IMR-90 (cell line): ENCODE data around the gene RXFP2. TPM values are rescaled to one million over a fixed set of nuclear protein-coding genes. Genes with fewer than 3 reads are reported as not detected.

Source experiments
- ATAC-seq: fragments of 200-7000 bp; cut with Tn5 transposase; 2 replicates; pipeline ENCODE4 v1.9.1; 2020; ENCODE audit warnings: low read depth, mild to moderate bottlenecking, moderate library complexity
- BruUV-seq: library from RNA; stranded (reverse); fragments of 400-500 nt; replicated peaks from 2 replicates; lab custom pipeline; 2021; lab: Mats Ljungman, UMichigan
- CTCF ChIA-PET: fragments of 300-600 bp; formaldehyde crosslinking; extraction: SDS; loops from one replicate; lab custom pipeline; 2021; ENCODE audit warnings: antibody characterized with exemption; lab: Yijun Ruan, JAX
- POLR2A ChIA-PET: fragments of 300-600 bp; sonication (Branson Sonifier 250); formaldehyde crosslinking; loops from one replicate; lab custom pipeline; 2022; ENCODE audit warnings: antibody characterized with exemption; ENCODE audit not compliant: unreplicated experiment; lab: Charles Lee
- DNase-seq: peaks from one replicate; pipeline ENCODE4 v3.0.0; 2013
- H2AFZ ChIP-seq: replicated peaks from 2 replicates; pipeline ENCODE3; 2013; ENCODE audit warnings: low read length, mild to moderate bottlenecking; ENCODE audit not compliant: poor library complexity
- H2AK5ac ChIP-seq: 2 replicates; pipeline ENCODE4 v1.6.1; 2013; ENCODE audit warnings: low read depth, low read length, inconsistent platforms
- H2AK9ac ChIP-seq: replicated peaks from 2 replicates; pipeline ENCODE3; 2013; ENCODE audit warnings: mild to moderate bottlenecking, low read depth, low read length, moderate library complexity; ENCODE audit not compliant: poor library complexity
- H2BK120ac ChIP-seq: 2 replicates; pipeline ENCODE4 v1.6.1; 2013; ENCODE audit warnings: low read depth, low read length, inconsistent platforms
- H2BK15ac ChIP-seq: 3 replicates; pipeline ENCODE4 v1.6.1; 2013; ENCODE audit warnings: low read depth, low read length, inconsistent platforms
- H2BK20ac ChIP-seq: 2 replicates; pipeline ENCODE4 v1.6.1; 2013; ENCODE audit warnings: low read depth, mild to moderate bottlenecking, inconsistent platforms, low read length, moderate library complexity
- H2BK5ac ChIP-seq: 2 replicates; pipeline ENCODE4 v1.6.1; 2013; ENCODE audit warnings: mild to moderate bottlenecking, low read depth, low read length, inconsistent platforms; ENCODE audit not compliant: poor library complexity, severe bottlenecking
- H3K14ac ChIP-seq: replicated peaks from 2 replicates; pipeline ENCODE4 v1.6.1; 2013; ENCODE audit warnings: low read depth, low read length, inconsistent platforms
- H3K18ac ChIP-seq: 2 replicates; pipeline ENCODE4 v1.6.1; 2013; ENCODE audit warnings: low read depth, low read length, control low read depth
- H3K23ac ChIP-seq: 2 replicates; pipeline ENCODE4 v1.6.1; 2013; ENCODE audit warnings: low read depth, low read length, inconsistent platforms
- H3K27ac ChIP-seq: 2 replicates; pipeline ENCODE4 v1.5.1; 2013; ENCODE audit warnings: mild to moderate bottlenecking, control low read depth, low read length; ENCODE audit not compliant: insufficient read depth
- H3K27me3 ChIP-seq: 2 replicates; pipeline ENCODE4 v1.6.1; 2013; ENCODE audit warnings: low read length; ENCODE audit not compliant: control insufficient read depth, insufficient read depth
- H3K36me3 ChIP-seq: 2 replicates; pipeline ENCODE4 v1.6.1; 2013; ENCODE audit warnings: low read length, mixed read lengths; ENCODE audit not compliant: control insufficient read depth, insufficient read depth
- H3K4ac ChIP-seq: 2 replicates; pipeline ENCODE4 v1.6.1; 2013; ENCODE audit warnings: low read depth, low read length, inconsistent platforms
- H3K4me1 ChIP-seq: 2 replicates; pipeline ENCODE4 v1.6.1; 2013; ENCODE audit warnings: low read length, mixed read lengths; ENCODE audit not compliant: control insufficient read depth, insufficient read depth
- H3K4me2 ChIP-seq: 2 replicates; pipeline ENCODE4 v1.6.1; 2013; ENCODE audit warnings: low read depth, mild to moderate bottlenecking, control low read depth, low read length, moderate library complexity
- H3K4me3 ChIP-seq: 2 replicates; pipeline ENCODE4 v1.5.1; 2013; ENCODE audit warnings: low read depth, mild to moderate bottlenecking, control low read depth, low read length, moderate library complexity; ENCODE audit not compliant: insufficient read depth
- H3K56ac ChIP-seq: 2 replicates; pipeline ENCODE4 v1.6.1; 2013; ENCODE audit warnings: low read length, inconsistent platforms; ENCODE audit not compliant: insufficient read depth; ENCODE audit errors: extremely low read depth
- H3K79me1 ChIP-seq, 2 experiments: 2 replicates each; pipeline ENCODE4 v1.6.1; 2013; ENCODE audit warnings: low read length in 2 of 2, inconsistent platforms in 1 of 2, low read depth in 1 of 2
- H3K9ac ChIP-seq: 2 replicates; pipeline ENCODE4 v1.6.1; 2013; ENCODE audit warnings: low read depth, low read length, control low read depth
- H3K9me1 ChIP-seq: 2 replicates; pipeline ENCODE4 v1.6.1; 2013; ENCODE audit warnings: low read length, inconsistent platforms; ENCODE audit not compliant: insufficient read depth
- H3K9me3 ChIP-seq: 2 replicates; pipeline ENCODE4 v1.6.1; 2013; ENCODE audit warnings: low read length; ENCODE audit not compliant: control insufficient read depth, insufficient read depth
- H4K20me1 ChIP-seq: 2 replicates; pipeline ENCODE4 v1.6.1; 2013; ENCODE audit warnings: low read length, inconsistent platforms; ENCODE audit not compliant: insufficient read depth
- H4K5ac ChIP-seq: 2 replicates; pipeline ENCODE4 v1.6.1; 2013; ENCODE audit warnings: mild to moderate bottlenecking, low read depth, low read length, control low read depth
- H4K8ac ChIP-seq, 2 experiments: 2 replicates each; pipeline ENCODE4 v1.6.1; 2013; ENCODE audit warnings: low read depth in 2 of 2, low read length in 2 of 2, control low read depth in 1 of 2, inconsistent platforms in 1 of 2
- H4K91ac ChIP-seq: 2 replicates; pipeline ENCODE4 v1.6.1; 2013; ENCODE audit warnings: low read depth, low read length, inconsistent platforms; ENCODE audit not compliant: insufficient read depth
- BHLHE40 ChIP-seq: fragments of 150-350 bp; IDR thresholded peaks from 2 replicates; pipeline ENCODE4 v1.6.1; 2016; ENCODE audit warnings: mild to moderate bottlenecking, low read depth, low read length
- CEBPB ChIP-seq: IDR thresholded peaks from 2 replicates; pipeline ENCODE4 v1.6.1; 2012; ENCODE audit warnings: low read depth, low read length, improper control_type of control experiment
- CHD1 ChIP-seq: IDR thresholded peaks from 2 replicates; pipeline ENCODE4 v1.6.1; 2012; ENCODE audit warnings: low read depth, low read length, improper control_type of control experiment
- CTCF ChIP-seq: conservative IDR thresholded peaks from 2 replicates; pipeline ENCODE4 v1.5.1; 2012; ENCODE audit warnings: mild to moderate bottlenecking, low read depth, low read length, improper control_type of control experiment
- ELK1 ChIP-seq: fragments of 150-350 bp; IDR thresholded peaks from 2 replicates; pipeline ENCODE4 v1.6.1; 2016; ENCODE audit warnings: low read depth, mild to moderate bottlenecking, low read length, moderate library complexity, borderline replicate concordance
- FOS ChIP-seq: fragments of 150-350 bp; IDR thresholded peaks from 2 replicates; pipeline ENCODE4 v1.6.1; 2016; ENCODE audit warnings: low read depth, low read length
- MAFK ChIP-seq: IDR thresholded peaks from 2 replicates; pipeline ENCODE4 v1.6.1; 2012; ENCODE audit warnings: low read depth, low read length, improper control_type of control experiment
- MAZ ChIP-seq: IDR thresholded peaks from 2 replicates; pipeline ENCODE4 v1.6.1; 2012; ENCODE audit warnings: low read depth, mild to moderate bottlenecking, low read length, improper control_type of control experiment, moderate library complexity, borderline replicate concordance
- MXI1 ChIP-seq: IDR thresholded peaks from 2 replicates; pipeline ENCODE4 v1.6.1; 2012; ENCODE audit warnings: low read depth, mild to moderate bottlenecking, low read length, moderate library complexity, borderline replicate concordance
- NFE2L2 ChIP-seq: fragments of 150-350 bp; IDR thresholded peaks from 2 replicates; pipeline ENCODE4 v1.6.1; 2016; ENCODE audit warnings: low read depth, mild to moderate bottlenecking, low read length
- POLR2A ChIP-seq: IDR thresholded peaks from 2 replicates; pipeline ENCODE4 v1.6.1; 2012; ENCODE audit warnings: mild to moderate bottlenecking, low read depth, low read length
- RAD21 ChIP-seq: IDR thresholded peaks from 2 replicates; pipeline ENCODE4 v1.6.1; 2012; ENCODE audit warnings: low read length, improper control_type of control experiment
- RCOR1 ChIP-seq: IDR thresholded peaks from 2 replicates; pipeline ENCODE4 v1.6.1; 2012; ENCODE audit warnings: mild to moderate bottlenecking, low read length, improper control_type of control experiment; ENCODE audit not compliant: insufficient replicate concordance
- RFX5 ChIP-seq: IDR thresholded peaks from 2 replicates; pipeline ENCODE4 v1.8.0; 2012; ENCODE audit warnings: low read depth, mild to moderate bottlenecking, low read length, moderate library complexity
- SMC3 ChIP-seq: fragments of 150-350 bp; IDR thresholded peaks from 2 replicates; pipeline ENCODE4 v1.6.1; 2016; ENCODE audit warnings: low read depth, mild to moderate bottlenecking, antibody characterized with exemption, low read length, moderate library complexity
- USF2 ChIP-seq: fragments of 150-350 bp; IDR thresholded peaks from 2 replicates; pipeline ENCODE4 v1.6.1; 2017; ENCODE audit warnings: mild to moderate bottlenecking, antibody characterized with exemption, low read length, low read depth
- WGBS, 2 experiments: methylation state at CpG; one replicate each; pipeline versions ENCODE4 v1.1.5 to v1.1.7; 2013; ENCODE audit warnings: missing lambda C conversion rate in 2 of 2; ENCODE audit not compliant: insufficient read length in 1 of 2; ENCODE audit errors: extremely low coverage in 2 of 2; 5-methylcytosine and 5-hydroxymethylcytosine counted together
- dilution Hi-C: fragments of 300-500 bp; cut with HindIII; formaldehyde crosslinking; loops from one replicate; pipeline ENCODE4 v1.14.3; 2018; ENCODE audit warnings: low sequenced_read_pairs; ENCODE audit not compliant: unreplicated experiment
- in situ Hi-C: fragments of 300-500 bp; cut with MboI; formaldehyde crosslinking; loops from 3 replicates; pipeline ENCODE4 v1.14.3; 2019; ENCODE audit warnings: low sequenced_read_pairs, inconsistent platforms, mixed read lengths
- intact Hi-C: fragments of 100-400 bp; cut with micrococcal nuclease; formaldehyde crosslinking; loops from 2 replicates; pipeline ENCODE4 v1.10.0; 2022
- polyA plus RNA-seq, 3 experiments: library from polyadenylated mRNA; depleted of rRNA; stranded (reverse); fragments of >200 nt; gene quantifications; 2 replicates each; pipeline ENCODE4 v1.2.3, GENCODE V29; 2012; ENCODE audit warnings: low replicate concordance in 1 of 3
- total RNA-seq: library from RNA; depleted of rRNA; stranded (reverse); fragments of >200 nt; gene quantifications from 2 replicates; pipeline ENCODE4 v1.2.3, GENCODE V29; 2012

The RXFP2 gene
- total and polyA plus RNA-seq, 2 of the 4 experiments (the other 2 are of a cell fraction): not detected

DNA sequence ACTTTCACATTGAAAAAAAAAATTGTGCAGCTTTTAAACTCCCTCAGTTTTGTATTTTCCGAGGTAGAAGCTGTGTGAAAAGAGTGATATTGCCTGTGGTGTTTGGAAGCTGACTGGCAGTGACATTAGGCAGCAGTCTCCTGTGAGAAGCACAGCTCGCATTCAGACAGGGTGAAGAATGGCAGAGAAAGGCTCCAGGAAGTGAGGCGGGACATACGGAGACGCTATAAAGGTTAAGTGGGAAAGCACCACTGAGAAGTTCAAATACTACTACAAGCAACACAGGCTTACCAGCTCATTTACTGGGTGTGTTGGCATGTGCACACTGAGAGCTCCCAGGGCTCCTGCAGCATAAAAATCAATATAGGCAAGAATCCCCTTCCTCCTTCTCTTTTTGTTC lies 88.4 kb downstream of the RXFP2 start:
- intact Hi-C loops (no loop called here), dilution Hi-C loops (no loop called here), in situ Hi-C loops (no loop called here)
- H4K5ac ChIP-seq: no peak overlapping the region
- no peak overlapping the region for H2BK5ac ChIP-seq
- H3K27me3 ChIP-seq: peaks cover 13% of the 10 kb centered on the region
- H4K20me1 ChIP-seq: no peaks in the 10 kb centered on the region
- H3K56ac ChIP-seq: no peak overlapping the region
- no peak overlapping the region for H2AK5ac ChIP-seq
- DNase-seq (no peak), ATAC-seq (no peak)
- H3K27ac ChIP-seq: no peak overlapping the region
- H3K4me1 ChIP-seq: no peaks in the 10 kb centered on the region
- no peaks in the 10 kb centered on the region for H3K36me3 ChIP-seq
- no peak overlapping the region for H3K4me2 ChIP-seq
- H2AK9ac ChIP-seq: no peak overlapping the region
- ChIA-PET POLR2A (no interaction called here), CTCF (no interaction called here)
- H3K9me3 ChIP-seq: no peaks in the 10 kb centered on the region
- WGBS, 2 experiments: no CpG with 5 or more reads among the region's 5 CpGs
- H2BK120ac ChIP-seq: no peak overlapping the region
- no peak overlapping the region for H3K4me3 ChIP-seq
- H3K4ac ChIP-seq: no peak overlapping the region
- H3K9ac ChIP-seq: no peak overlapping the region
- no peak overlapping the region for H4K91ac ChIP-seq
- H2BK20ac ChIP-seq: no peak overlapping the region
- no peak overlapping the region for H3K23ac ChIP-seq
- H4K8ac ChIP-seq: no peak overlapping the region
- no TSS peak for BruUV-seq
- no peak overlapping the region for H3K18ac ChIP-seq
- no peaks in the 10 kb centered on the region for H3K9me1 ChIP-seq
- no peak overlapping the region for H2BK15ac ChIP-seq
- no peaks in the 10 kb centered on the region for H3K79me1 ChIP-seq
- no peak overlapping the region for H2AFZ ChIP-seq
- TF ChIP-seq ELK1: no peak
- no peak for TF ChIP-seq FOS
- no peak for TF ChIP-seq RAD21
- TF ChIP-seq MAFK: no peak
- no peak for TF ChIP-seq USF2
- TF ChIP-seq CHD1: no peak
- no peak for TF ChIP-seq MXI1
- TF ChIP-seq BHLHE40: no peak
- no peak for TF ChIP-seq MAZ
- TF ChIP-seq SMC3: no peak
- no peak for TF ChIP-seq RCOR1
- no peak for TF ChIP-seq NFE2L2
- no peak for TF ChIP-seq CEBPB
- no peak for TF ChIP-seq CTCF
- no peak for TF ChIP-seq POLR2A
- no peak for TF ChIP-seq RFX5
- H3K14ac ChIP-seq: no peak overlapping the region
